Skin of body (tissue), 2 donors: ENCODE results near the gene HNRNPC. TPM values are rescaled to one million over a fixed set of nuclear protein-coding genes. Genes with fewer than 3 reads are reported as not detected.
"Not testable (repeated sequence)": the region's sequence is repeated elsewhere in the genome, so short reads cannot be mapped to it uniquely, and the experiment has no call there.

ENCODE experiments used
- DNase-seq: peaks from one replicate; lab custom pipeline; 2025; lab: John Stamatoyannopoulos, UW
- total RNA-seq: library from RNA; depleted of rRNA; stranded (reverse); fragments of >200 nt; gene quantifications from one replicate; pipeline ENCODE4 v1.2.3, GENCODE V29; 2014

Gene HNRNPC
- total RNA-seq, 1 donor from 2014 or later = 415 TPM

DNA sequence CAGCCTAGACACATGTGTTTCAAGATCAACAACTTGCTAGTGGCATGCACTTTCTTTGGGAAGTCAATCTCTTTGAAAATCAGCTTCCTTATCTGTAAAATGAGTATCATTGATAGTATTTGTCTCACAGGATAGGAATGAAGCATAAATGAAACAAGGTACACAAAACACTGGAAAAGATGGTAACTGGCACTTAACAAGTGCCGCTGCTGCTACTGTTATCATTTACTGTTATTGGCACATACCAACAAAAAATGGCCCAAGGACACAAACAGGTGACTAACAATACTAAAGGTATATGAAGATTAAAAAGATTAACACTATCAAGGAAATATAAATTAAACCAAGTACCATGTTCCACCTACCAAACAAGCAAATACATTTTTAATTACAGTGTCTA is 20.9 kb downstream of the HNRNPC start:
- no peak for DNase-seq

GRCh38 chr14:21245813-21246212 is 23.4 kb downstream of the HNRNPC start:
- no peak for DNase-seq

DNA sequence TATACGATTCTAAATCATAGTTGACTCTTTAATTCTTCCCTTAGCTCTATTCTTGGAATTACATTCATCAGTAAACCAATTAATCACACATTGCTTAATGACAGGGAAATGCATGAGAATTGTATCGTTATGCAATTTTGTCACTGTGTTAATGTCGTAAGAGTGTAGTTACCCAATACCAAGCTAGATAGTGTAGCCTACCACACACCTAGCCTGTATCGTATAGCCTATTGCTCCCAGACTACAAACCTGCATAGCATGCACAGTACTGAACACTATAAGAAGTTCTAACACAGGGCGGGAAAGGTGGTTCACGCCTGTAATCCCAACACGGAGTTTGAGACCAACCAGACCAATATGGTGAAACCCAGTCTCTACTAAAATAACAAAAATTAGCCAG is 24.7 kb downstream of the HNRNPC start:
- DNase-seq = no peak

DNA sequence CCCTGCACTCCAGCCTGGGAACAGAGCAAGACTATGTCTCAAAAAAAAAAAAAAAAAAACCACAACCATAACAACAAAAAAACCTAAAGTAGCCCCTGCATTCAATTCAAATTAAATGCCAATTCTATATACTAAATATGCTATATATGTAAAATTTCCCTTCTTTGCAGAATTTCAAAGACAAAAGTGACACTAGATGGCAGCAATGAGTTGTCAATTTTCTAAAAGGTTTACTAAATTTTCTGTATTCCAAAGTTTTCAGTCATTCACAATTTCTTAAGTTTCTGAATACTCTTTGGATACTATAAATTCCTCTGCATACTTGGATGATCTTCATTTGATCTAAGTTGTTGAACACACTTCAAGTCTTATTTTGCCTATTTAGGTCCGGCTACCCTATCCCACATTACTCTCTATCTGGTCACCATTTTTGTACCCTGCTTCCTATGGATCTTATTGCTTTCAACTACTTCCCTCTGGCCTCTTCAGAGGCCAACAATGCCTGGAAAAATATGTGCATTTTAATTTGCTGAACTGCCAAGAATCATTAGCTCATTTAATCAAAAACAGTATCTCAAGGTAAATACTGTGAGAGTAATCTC is 27.9 kb downstream of the HNRNPC start:
- DNase-seq = no peak

- DNase-seq = no peak
Observed at GRCh38 chr14:21240417-21240816, 28.8 kb downstream of the HNRNPC start.

GRCh38 chr14:21238823-21239518 is 30.3 kb downstream of the HNRNPC start:
- no peak for DNase-seq

DNA sequence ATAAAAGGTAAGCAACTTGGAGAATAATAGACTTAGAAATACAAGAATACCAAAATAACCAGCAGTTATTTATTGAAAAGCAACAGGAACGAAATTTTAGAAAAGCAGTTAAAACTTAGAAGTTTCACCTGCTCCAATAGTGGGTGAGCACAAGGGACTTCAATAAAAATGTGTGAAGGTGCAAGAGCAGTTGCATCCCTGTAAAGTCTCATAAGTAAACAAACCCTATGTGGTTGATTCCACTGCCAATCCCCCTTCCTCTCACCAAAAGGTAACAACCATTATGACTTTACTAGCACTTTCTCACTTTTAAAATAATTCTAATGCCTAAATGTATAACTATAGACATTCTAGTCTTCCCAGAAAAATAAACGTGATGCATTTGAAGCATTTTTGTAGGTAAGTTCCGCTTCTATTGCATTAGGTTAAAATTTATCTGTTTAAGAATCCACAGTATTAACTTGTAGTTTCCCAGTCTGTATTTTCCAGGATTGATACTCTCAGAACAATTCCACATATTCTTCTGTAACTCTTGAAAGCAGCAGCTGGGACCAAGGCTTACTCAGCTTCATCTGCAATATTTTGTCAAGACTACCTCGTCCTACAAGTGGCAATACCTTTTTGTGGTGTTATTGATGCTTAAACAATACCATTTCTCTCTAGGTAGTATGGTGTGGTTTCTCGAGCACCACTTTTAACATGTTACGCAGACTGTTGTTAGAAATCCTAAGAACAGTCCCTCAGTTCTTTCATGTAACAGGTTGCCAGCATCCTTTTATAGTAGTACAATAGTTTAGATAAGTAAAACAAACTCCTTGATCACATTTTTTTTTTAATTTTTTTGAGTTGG is 32.1 kb downstream of the HNRNPC start:
- DNase-seq = no peak

GRCh38 chr14:21234112-21234511 is 35.1 kb downstream of the HNRNPC start:
- no peak for DNase-seq

- no peak for DNase-seq
Observed at GRCh38 chr14:21233457-21234076, 35.7 kb downstream of the HNRNPC start.

DNA sequence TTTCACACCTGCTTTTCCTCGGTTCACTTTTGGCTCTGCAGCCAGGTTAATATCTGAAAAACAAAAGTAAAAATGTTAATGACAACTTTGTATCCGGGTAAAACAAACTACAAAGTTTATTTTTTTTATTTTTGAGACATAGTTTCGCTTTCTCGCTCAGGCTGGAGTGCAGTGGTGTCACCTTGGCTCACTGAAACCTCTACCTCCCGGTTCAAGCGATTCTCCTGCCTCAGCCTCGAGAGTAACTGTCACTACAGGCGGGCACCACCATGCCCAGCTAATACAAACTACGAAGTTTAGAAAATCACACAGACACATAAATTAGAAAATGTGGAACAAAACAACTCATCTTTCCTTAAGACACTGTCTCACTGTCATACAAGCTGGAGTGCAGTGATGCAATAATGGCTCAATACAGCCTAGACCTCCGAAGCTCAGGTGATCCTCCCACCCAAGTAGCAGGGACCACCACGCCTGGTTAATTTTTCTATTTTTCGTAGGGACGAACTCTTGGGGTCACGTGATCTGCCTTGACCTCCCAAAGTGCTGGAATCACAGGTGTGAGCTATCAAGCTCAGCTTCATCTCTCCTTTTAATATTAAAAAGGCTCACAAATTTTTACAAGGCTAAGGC is 38.1 kb downstream of the HNRNPC start:
- no peak for DNase-seq

DNA sequence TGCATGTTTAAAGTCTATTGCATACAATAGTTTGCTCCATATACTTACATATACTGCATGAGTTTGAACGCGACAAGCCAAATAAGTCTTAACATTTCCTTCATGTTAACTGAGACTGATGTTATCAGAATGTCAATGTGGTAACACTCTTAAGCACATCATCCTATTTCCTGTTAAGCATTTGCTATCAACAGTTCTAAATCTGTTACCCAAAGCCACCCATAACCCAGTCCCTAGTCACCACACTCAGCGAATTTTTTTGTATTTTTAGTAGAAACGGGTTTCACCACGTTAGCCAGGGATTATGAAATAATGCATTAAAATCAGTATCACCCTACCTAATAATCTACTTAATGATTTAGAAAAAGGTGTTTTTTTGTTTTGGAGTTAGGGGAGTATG is 39.4 kb downstream of the HNRNPC start:
- no peak for DNase-seq

DNA sequence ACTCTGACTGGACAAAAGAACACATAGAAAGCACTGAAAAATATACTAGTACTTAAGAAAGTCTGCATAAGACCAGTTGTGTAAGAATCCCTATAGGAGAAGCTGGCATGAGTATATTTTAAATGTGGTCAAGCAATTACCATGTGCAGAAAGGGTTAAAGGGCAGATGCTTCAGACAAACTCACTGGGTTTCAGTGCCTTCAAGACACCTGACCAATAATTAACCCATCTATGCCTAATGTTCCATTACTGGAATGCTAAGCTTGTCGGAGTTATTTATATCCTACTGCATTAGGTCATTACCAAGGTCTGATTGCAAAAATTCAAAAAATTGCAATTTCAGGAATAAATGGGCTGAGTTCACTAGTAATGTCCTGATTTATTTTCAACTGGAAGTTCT is 41.3 kb downstream of the HNRNPC start:
- no peak for DNase-seq

DNA sequence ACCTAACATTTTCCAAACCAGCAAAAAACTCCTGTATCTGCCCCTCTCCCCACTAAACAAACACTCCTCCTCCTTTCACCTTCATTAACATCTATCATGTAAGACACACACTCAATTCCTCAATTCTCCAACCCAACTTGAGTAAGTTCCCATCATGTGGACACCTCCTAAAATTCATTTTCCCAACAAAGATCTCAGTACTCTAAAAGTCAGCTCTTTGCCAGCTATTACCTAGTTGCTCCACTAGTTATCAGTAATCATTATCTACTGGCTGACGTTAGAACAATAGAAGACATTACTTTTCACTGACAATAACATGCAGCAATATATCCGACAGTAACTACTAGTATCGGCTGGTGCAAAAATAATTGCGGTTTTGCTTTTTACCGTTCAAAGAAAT is 42.1 kb downstream of the HNRNPC start:
- no peak for DNase-seq

DNA sequence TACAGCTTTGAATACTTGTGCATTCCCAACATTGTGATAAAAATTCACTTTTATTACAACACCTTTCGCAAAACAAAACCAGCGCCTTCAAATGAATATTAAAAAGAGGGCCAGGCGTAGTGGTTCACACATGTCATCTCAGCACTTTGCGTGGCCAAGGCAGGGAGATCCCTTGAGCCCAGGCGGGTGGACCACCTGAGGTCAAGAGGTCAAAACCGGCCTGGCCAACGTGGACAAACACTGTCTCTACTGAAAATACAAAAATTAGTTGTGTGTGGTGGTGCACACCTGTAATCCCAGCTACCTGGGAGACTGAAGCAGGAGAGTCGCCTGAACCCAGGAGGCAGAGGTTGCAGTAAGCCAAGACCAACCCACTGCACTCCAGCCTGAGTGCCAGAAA is 42.8 kb downstream of the HNRNPC start:
- no peak for DNase-seq

DNA sequence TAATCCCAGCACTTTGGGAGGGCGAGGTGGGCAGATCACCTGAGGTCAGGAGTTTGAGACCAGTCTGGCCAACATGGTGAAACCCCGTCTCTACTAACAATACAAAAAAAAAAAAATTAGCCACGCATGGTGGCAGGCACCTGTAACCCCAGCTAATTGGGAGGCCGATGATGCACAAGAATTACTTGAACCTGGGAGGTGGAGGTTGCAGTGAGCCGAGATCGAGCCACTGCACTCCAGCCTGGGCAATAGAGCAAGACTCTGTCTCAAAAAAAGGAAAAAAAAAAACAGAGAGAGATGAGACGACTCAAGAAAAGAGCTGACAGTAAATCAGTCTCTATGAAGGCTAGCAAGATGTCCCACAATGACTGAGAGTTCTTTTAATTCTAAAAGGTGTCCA is 44.1 kb downstream of the HNRNPC start:
- DNase-seq = not testable (repeated sequence)

DNA sequence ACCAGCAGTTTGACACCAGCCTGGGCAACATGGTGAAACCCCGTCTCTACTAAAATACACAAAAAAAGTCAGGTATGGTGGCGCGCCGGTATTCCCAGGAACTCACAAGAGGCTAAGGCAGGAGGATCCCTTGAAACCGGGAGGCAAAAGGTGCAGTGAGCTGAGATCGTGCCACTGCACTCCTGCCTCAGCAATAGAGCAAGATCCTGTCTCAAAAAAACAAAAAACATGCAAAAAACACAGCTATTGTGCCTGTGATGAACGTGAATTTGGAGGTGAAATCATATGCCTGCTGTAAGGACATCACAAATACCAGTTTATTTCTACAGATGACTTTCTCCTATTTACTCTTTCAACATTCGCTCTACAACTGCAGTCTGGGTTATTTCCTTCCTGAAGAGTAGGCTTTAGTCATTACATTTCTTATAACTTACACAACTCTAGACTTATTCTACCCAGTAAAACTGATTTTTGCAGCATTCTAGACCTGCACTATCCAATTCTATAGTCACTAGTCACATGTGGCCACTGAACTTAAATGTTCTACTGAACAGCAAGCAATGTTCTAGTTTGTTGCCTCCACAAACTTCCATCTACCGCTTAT is 48.3 kb downstream of the HNRNPC start:
- no peak for DNase-seq

- no peak for DNase-seq
Observed at GRCh38 chr14:21219561-21220111, 49.6 kb downstream of the HNRNPC start.

DNA sequence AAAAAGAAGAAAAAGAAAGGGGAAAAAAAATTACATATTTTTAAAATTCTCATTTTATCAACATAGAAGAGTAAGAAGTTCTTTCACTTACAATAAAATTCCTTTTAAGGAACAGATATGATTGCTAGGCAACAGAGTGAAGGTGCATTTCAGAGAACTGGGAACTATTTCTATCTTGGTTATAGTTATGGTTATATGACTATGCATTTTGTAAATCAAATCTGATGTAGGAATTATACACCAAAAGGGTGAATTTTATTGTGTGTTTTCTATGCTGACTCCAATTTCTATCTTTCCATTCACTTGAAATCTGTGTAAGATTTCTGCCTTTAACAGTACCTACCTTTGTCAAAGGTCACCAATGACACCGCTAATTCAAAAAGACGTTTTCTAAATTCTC is 50.1 kb downstream of the HNRNPC start:
- no peak for DNase-seq

GRCh38 chr14:21215879-21216251 is 53.4 kb downstream of the HNRNPC start:
- no peak for DNase-seq

- no peak for DNase-seq
Observed at GRCh38 chr14:21215130-21215878, 53.9 kb downstream of the HNRNPC start.
